NB4 (cell line): ENCODE measurements around the gene ZNF273.
"Not testable (repeated sequence)": the region's sequence is repeated elsewhere in the genome, so short reads cannot be mapped to it uniquely, and the experiment has no call there.

Source experiments
- DNase-seq: peaks from one replicate; pipeline ENCODE4 v3.0.0; 2010; ENCODE audit warnings: low read depth
- H3K4me3 ChIP-seq: one replicate; pipeline ENCODE4 v1.5.1; 2011; ENCODE audit warnings: mild to moderate bottlenecking, low read depth, low read length, moderate library complexity
- MYC ChIP-seq: IDR thresholded peaks from 2 replicates; pipeline ENCODE4 v1.6.1; 2011; ENCODE audit warnings: low read depth, low read length
- POLR2A ChIP-seq: IDR thresholded peaks from 2 replicates; pipeline ENCODE4 v1.6.1; 2011; ENCODE audit warnings: mild to moderate bottlenecking; ENCODE audit not compliant: insufficient read length; ENCODE audit errors: extremely low read depth
- TF ChIP-seq, protein P1 (sequence below): IDR thresholded peaks from 2 replicates; pipeline ENCODE4 v1.6.1; 2011; ENCODE audit warnings: low read depth, low read length
- TF ChIP-seq, protein P2 (sequence below): IDR thresholded peaks from one replicate; pipeline ENCODE4 v1.5.1; 2012; ENCODE audit warnings: low read depth, low read length

ZNF273 gene

DNA sequence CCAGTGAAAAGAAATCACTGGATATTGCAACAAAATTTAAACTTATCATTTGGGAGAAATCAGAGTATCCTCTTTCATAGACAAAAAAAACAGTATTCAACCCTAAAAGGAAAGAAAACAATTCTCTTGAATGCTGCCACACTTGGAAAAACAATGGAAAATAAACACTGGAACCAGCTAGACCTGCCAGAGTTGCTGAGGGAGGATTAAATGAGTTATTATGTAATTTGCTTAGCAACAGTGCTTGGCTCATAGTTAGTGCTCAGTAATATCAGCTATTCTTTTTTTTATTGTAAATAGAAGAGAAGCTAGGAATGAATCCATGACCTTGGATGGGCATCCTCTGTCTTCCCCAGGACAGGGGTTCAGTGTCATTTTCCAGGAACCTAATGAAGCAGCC is 11.0 kb upstream of the ZNF273 start:
- no peak for DNase-seq
- no peak overlapping the region for H3K4me3 ChIP-seq
- TF ChIP-seq MYC (no peak), POLR2A (no peak)
- TF ChIP-seq, protein P1, sequence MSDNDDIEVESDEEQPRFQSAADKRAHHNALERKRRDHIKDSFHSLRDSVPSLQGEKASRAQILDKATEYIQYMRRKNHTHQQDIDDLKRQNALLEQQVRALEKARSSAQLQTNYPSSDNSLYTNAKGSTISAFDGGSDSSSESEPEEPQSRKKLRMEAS, result no peak
- TF ChIP-seq, protein P2, sequence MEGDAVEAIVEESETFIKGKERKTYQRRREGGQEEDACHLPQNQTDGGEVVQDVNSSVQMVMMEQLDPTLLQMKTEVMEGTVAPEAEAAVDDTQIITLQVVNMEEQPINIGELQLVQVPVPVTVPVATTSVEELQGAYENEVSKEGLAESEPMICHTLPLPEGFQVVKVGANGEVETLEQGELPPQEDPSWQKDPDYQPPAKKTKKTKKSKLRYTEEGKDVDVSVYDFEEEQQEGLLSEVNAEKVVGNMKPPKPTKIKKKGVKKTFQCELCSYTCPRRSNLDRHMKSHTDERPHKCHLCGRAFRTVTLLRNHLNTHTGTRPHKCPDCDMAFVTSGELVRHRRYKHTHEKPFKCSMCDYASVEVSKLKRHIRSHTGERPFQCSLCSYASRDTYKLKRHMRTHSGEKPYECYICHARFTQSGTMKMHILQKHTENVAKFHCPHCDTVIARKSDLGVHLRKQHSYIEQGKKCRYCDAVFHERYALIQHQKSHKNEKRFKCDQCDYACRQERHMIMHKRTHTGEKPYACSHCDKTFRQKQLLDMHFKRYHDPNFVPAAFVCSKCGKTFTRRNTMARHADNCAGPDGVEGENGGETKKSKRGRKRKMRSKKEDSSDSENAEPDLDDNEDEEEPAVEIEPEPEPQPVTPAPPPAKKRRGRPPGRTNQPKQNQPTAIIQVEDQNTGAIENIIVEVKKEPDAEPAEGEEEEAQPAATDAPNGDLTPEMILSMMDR, result no peak

DNA sequence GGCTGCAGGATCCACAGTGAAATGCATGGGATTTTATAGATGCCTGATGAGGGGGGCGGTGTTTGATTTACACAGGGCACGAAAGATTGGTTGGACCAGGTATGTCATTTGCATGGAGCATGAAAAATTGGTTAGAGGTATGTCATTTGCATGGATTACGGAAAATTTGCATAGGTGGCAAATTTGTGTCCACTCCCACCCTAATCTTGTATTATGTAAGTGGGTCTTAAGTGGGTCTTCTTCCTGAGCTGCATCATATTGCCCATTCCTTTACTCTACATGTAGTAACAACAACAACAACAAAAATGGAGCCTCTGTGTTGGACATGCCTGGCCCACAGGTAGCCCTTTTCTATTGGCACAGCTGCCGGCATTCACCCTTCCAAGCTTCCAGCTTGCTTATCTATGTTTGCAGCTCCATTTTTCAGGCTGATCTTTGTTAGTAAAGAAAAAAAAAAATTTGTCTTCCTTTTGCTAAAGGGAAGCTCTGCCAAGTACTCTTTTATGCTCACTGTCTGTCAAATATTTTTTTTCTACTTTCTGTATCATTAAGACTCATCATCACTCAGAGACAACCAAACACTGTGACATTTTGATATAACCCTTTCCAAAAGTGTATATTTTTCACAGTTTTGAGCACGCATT is 10.3 kb upstream of the ZNF273 start:
- TF ChIP-seq MYC (no peak), POLR2A (no peak)
- TF ChIP-seq, protein P1, result no peak
- TF ChIP-seq, protein P2, result no peak
- H3K4me3 ChIP-seq, result no peak overlapping the region
- no peak for DNase-seq

DNA sequence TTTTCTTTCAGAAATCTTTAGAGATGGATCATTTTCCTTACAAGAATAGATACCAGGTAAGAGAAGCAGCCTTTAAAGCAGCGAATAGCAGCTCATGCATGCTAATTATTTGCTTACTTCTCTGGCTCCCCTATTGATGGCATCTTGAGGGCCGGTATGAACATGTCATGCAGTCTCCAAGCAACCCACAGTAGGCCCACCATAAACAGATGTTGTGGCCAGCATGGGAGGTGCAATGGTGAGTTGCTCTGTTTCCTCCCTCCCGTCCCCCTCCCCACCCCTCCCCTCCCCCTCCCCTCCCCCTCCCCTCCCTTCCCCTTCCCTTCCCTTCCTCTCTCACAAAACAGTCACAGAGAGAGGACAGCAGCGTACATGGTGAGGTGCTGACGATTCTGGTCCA is 9.7 kb upstream of the ZNF273 start:
- DNase-seq, result no peak
- no peak overlapping the region for H3K4me3 ChIP-seq
- TF ChIP-seq MYC, result no peak
- TF ChIP-seq, protein P2, result no peak
- TF ChIP-seq, protein P1, result no peak
- no peak for TF ChIP-seq POLR2A

DNA sequence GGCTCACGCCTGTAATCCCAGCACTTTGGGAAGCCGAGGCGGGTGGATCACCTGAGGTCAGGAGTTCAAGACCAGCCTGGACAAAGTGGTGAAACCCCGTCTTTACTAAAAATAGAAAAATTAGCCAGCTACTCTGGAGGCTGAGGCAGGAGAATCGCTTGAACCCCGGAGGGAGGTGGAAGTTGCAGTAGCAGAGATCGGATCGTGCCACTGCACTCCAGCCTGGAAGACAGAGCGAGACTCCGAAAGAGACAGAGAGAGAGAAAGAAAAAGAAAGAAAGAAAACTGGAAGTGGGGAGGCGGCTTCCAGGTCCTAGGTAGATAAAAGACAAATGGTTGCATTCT is 640 bp upstream of the ZNF273 start:
- DNase-seq, result not testable (repeated sequence)
- peak overlapping the region; percentile 40 for H3K4me3 ChIP-seq

DNA sequence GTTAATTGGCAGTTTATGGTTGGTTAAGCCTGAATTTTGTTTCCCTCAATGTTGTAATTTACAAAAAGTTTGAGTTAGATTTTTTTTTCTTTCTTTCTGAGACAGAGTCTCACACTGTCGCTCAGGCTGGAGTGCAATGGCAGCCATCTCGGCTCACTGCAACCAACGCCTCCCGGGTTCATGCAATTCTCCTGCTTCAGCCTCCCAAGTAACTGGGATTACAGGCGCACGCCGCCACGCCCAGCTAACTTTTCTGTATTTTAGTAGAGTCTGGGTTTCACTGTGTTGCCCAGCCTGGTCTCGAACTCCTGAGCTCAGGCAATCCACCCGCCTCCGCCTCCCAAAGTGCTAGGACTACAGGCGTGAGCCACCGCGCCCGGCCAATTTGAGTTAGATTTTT is 935 bp downstream of the ZNF273 start:
- TF ChIP-seq, protein P1, result no peak
- 0 out of 2 replicates have a peak, but pooled peaks have one; percentile 13 for TF ChIP-seq MYC
- peak overlapping the region; percentile 93 for H3K4me3 ChIP-seq
- no peak for DNase-seq

DNA sequence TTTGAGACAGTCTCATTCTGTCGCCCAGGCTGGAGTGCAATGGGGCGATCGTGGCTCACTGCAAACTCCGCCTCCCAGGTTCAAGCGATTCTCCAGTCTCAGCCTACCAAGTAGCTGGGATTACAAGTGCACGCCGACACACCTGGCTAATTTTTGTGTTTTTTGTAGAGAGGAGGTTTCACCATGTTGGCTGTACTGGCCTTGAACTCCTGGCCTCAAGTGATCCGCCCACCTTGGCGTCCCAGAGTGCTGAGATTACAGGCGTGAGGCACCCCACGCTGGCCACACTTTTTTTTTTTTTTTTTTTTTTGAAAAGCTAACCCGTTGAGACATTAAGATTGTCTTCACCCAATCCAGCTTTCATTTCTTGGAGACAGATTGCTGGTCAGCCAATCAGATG is 2.1 kb downstream of the ZNF273 start:
- DNase-seq, result no peak
- TF ChIP-seq, protein P2, result no peak
- no peak for TF ChIP-seq POLR2A
- TF ChIP-seq, protein P1, result no peak
- no peak for TF ChIP-seq MYC
- H3K4me3 ChIP-seq, result peak overlapping the region; percentile 93

DNA sequence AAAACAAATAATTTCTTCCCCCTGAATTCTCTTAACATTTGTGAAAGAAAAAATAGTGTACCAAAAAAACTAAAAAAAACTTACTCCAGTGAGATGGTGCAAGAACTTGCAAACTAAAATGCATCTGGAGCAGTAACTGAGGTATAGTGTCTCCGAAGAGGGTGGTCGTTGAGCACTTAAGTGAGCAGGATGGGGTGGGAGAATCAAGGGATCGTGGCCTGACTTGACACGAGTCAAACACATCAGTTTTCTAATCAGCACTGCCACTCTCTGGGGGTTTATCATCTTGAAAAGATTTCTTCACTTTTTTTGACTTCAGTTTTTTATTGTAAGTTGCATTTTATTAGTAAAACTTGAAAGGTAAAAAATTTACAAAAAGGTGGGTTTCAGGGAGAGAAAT is 2.5 kb downstream of the ZNF273 start:
- peak; percentile 59 for DNase-seq
- TF ChIP-seq POLR2A (no peak), MYC (no peak)
- TF ChIP-seq, protein P1, result no peak
- TF ChIP-seq, protein P2, result no peak
- H3K4me3 ChIP-seq, result peak overlapping the region; percentile 93
